Liver (tissue), 9 donors: Measurements from ENCODE around the gene TRA2A. TPM values are rescaled to one million over a fixed set of nuclear protein-coding genes. Genes with fewer than 3 reads are reported as not detected.

Experiments
- DNase-seq: peaks from one replicate; pipeline ENCODE4 v3.0.0-alpha.2; 2017; ENCODE audit warnings: low spot score
- H3K27ac ChIP-seq, 2 donors: one replicate each; pipeline ENCODE4 v1.7.0; 2013; ENCODE audit warnings: inconsistent platforms in 2 of 2, low read length in 2 of 2, control low read depth in 1 of 2, low read depth in 1 of 2, mild to moderate bottlenecking in 1 of 2
- H3K27me3 ChIP-seq, 4 donors: one replicate each; pipeline versions ENCODE4 v1.6.1 to v1.7.0; 2013; ENCODE audit warnings: low read length in 3 of 4, inconsistent platforms in 1 of 4, mild to moderate bottlenecking in 1 of 4, moderate library complexity in 1 of 4; ENCODE audit not compliant: control insufficient read depth in 4 of 4, insufficient read depth in 4 of 4
- H3K36me3 ChIP-seq, 4 donors: one replicate each; pipeline versions ENCODE4 v1.6.1 to v1.7.0; 2013; ENCODE audit warnings: low read length in 3 of 4, mild to moderate bottlenecking in 3 of 4, low read depth in 1 of 4, moderate library complexity in 1 of 4; ENCODE audit not compliant: control insufficient read depth in 4 of 4, insufficient read depth in 3 of 4
- H3K4me1 ChIP-seq, 4 donors: one replicate each; pipeline versions ENCODE4 v1.6.1 to v1.7.0; 2013; ENCODE audit warnings: low read length in 3 of 4, mild to moderate bottlenecking in 3 of 4, moderate library complexity in 1 of 4; ENCODE audit not compliant: control insufficient read depth in 4 of 4, insufficient read depth in 4 of 4
- H3K4me3 ChIP-seq, 3 donors: one replicate each; pipeline versions ENCODE4 v1.6.1 to v1.7.0; 2013; ENCODE audit warnings: low read length in 3 of 3, control low read depth in 1 of 3, low read depth in 1 of 3, mild to moderate bottlenecking in 1 of 3
- H3K9ac ChIP-seq, 2 donors: one replicate each; pipeline ENCODE4 v1.7.0; 2013; ENCODE audit warnings: low read length in 2 of 2, mild to moderate bottlenecking in 2 of 2, moderate library complexity in 2 of 2, control low read depth in 1 of 2, low read depth in 1 of 2
- H3K9me3 ChIP-seq, 4 donors: one replicate each; pipeline versions ENCODE4 v1.6.1 to v1.7.0; 2013; ENCODE audit warnings: low read length in 3 of 4; ENCODE audit not compliant: control insufficient read depth in 4 of 4
- EGR1 ChIP-seq, 2 donors: IDR thresholded peaks; 2 replicates each; pipeline ENCODE4 v1.6.1; 2016 to 2018; ENCODE audit warnings: antibody characterized with exemption in 2 of 2, low read depth in 2 of 2
- FOXA1 ChIP-seq: IDR thresholded peaks from 2 replicates; pipeline ENCODE4 v1.6.1; 2016; ENCODE audit warnings: antibody characterized with exemption
- FOXA2 ChIP-seq: IDR thresholded peaks from 2 replicates; pipeline ENCODE4 v1.6.1; 2016; ENCODE audit warnings: antibody characterized with exemption
- GABPA ChIP-seq, 2 donors: IDR thresholded peaks in 1 of 2; conservative IDR thresholded peaks in 1 of 2; 2 replicates each; pipeline ENCODE4 v1.6.1; 2016; ENCODE audit warnings: antibody characterized with exemption in 2 of 2, mild to moderate bottlenecking in 1 of 2, moderate library complexity in 1 of 2
- HNF4A ChIP-seq, 2 donors: conservative IDR thresholded peaks; 2 replicates each; pipeline ENCODE4 v1.6.1; 2016; ENCODE audit warnings: antibody characterized with exemption in 2 of 2, mild to moderate bottlenecking in 2 of 2
- HNF4G ChIP-seq: IDR thresholded peaks from 2 replicates; pipeline ENCODE4 v1.6.1; 2016; ENCODE audit warnings: antibody characterized with exemption
- JUND ChIP-seq, 2 donors: IDR thresholded peaks; 2 replicates each; pipeline ENCODE4 v1.6.1; 2016; ENCODE audit warnings: antibody characterized with exemption in 2 of 2
- NR2F2 ChIP-seq: IDR thresholded peaks from 2 replicates; pipeline ENCODE4 v1.6.1; 2016; ENCODE audit warnings: antibody characterized with exemption
- RAD21 ChIP-seq, 2 donors: IDR thresholded peaks; 2 replicates each; pipeline ENCODE4 v1.6.1; 2016; ENCODE audit warnings: antibody characterized with exemption in 2 of 2, mild to moderate bottlenecking in 2 of 2
- REST ChIP-seq: IDR thresholded peaks from 2 replicates; pipeline ENCODE4 v1.6.1; 2016; ENCODE audit warnings: antibody characterized with exemption, mild to moderate bottlenecking
- RXRA ChIP-seq, 2 donors: IDR thresholded peaks; 2 replicates each; pipeline ENCODE4 v1.6.1; 2017 to 2018; ENCODE audit warnings: antibody characterized with exemption in 2 of 2, mild to moderate bottlenecking in 1 of 2
- SP1 ChIP-seq: IDR thresholded peaks from 2 replicates; pipeline ENCODE4 v1.6.1; 2018; ENCODE audit warnings: antibody characterized with exemption, mild to moderate bottlenecking
- TAF1 ChIP-seq: conservative IDR thresholded peaks from 2 replicates; pipeline ENCODE4 v1.6.1; 2016; ENCODE audit warnings: antibody characterized with exemption, mild to moderate bottlenecking
- YY1 ChIP-seq: IDR thresholded peaks from 2 replicates; pipeline ENCODE4 v1.6.1; 2016; ENCODE audit warnings: antibody characterized with exemption, mild to moderate bottlenecking
- ZBTB33 ChIP-seq: IDR thresholded peaks from 2 replicates; pipeline ENCODE4 v1.6.1; 2016; ENCODE audit warnings: antibody characterized with exemption
- WGBS: extraction: QIAGEN DNeasy Blood & Tissue Kit; methylation state at CpG from one replicate; pipeline ENCODE4 v1.1.7; 2013; 5-methylcytosine and 5-hydroxymethylcytosine counted together
- polyA plus RNA-seq, 2 donors: library from polyadenylated mRNA; stranded (reverse) in 1 of 2; unstranded in 1 of 2; fragments of 200-250 nt in 1 of 2; fragments of >200 nt in 1 of 2; fragmentation: Nextera tagmentation in 1 of 2; extraction: Ambion mirVana in 1 of 2; gene quantifications; one replicate each; pipeline versions ENCODE4 v1.2.1 to v1.2.3, GENCODE V29; 2013 to 2015
- total RNA-seq, 2 donors: library from RNA; depleted of rRNA; stranded (reverse); fragments of >200 nt; gene quantifications; one replicate each; pipeline ENCODE4 v1.2.3, GENCODE V29; 2014
- TF ChIP-seq, protein P1 (sequence below): fragments of 150-350 bp; IDR thresholded peaks from 2 replicates; pipeline ENCODE4 v1.5.1; 2017; ENCODE audit warnings: improper control_type of control experiment, low read depth, low read length; ENCODE audit not compliant: missing input control
- TF ChIP-seq, protein P2 (sequence below): IDR thresholded peaks from 2 replicates; pipeline ENCODE4 v1.6.1; 2016; ENCODE audit warnings: antibody characterized with exemption
- TF ChIP-seq, protein P3 (sequence below): IDR thresholded peaks from 2 replicates; pipeline ENCODE4 v1.6.1; 2016; ENCODE audit warnings: antibody characterized with exemption
- donor health status: healthy.
- donor health status: healthy.
- donor health status: healthy.
- donor health status: healthy.
- donor health status: healthy.

TRA2A gene
- total and polyA plus RNA-seq, 4 donors: 13.7 to 25.9 (median 21.7) TPM

- DNase-seq: no peak
- WGBS: 6% methylated on average over 18 of the region's 18 CpGs
- TF ChIP-seq FOXA2 (no peak), HNF4A (conservative IDR thresholded peaks at IDR 0.05) (no peak), ZBTB33 (no peak), GABPA (IDR thresholded peaks at IDR 0.05 in 1 of 2, conservative IDR thresholded peaks at IDR 0.05 in 1 of 2) (no peak), RAD21 (IDR thresholded peaks at IDR 0.05) (no peak), REST (no peak), NR2F2 (no peak), JUND (IDR thresholded peaks at IDR 0.05) (no peak), YY1 (no peak), TAF1 (no peak), SP1 (no peak), FOXA1 (no peak), RXRA (IDR thresholded peaks at IDR 0.05) (no peak), HNF4G (no peak), EGR1 (IDR thresholded peaks at IDR 0.05; ENCODE audit: low read depth in 2 of 2) (no peak)
- TF ChIP-seq, protein P1, sequence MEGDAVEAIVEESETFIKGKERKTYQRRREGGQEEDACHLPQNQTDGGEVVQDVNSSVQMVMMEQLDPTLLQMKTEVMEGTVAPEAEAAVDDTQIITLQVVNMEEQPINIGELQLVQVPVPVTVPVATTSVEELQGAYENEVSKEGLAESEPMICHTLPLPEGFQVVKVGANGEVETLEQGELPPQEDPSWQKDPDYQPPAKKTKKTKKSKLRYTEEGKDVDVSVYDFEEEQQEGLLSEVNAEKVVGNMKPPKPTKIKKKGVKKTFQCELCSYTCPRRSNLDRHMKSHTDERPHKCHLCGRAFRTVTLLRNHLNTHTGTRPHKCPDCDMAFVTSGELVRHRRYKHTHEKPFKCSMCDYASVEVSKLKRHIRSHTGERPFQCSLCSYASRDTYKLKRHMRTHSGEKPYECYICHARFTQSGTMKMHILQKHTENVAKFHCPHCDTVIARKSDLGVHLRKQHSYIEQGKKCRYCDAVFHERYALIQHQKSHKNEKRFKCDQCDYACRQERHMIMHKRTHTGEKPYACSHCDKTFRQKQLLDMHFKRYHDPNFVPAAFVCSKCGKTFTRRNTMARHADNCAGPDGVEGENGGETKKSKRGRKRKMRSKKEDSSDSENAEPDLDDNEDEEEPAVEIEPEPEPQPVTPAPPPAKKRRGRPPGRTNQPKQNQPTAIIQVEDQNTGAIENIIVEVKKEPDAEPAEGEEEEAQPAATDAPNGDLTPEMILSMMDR: no peak
- TF ChIP-seq, protein P2, sequence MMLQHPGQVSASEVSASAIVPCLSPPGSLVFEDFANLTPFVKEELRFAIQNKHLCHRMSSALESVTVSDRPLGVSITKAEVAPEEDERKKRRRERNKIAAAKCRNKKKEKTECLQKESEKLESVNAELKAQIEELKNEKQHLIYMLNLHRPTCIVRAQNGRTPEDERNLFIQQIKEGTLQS: no peak
- TF ChIP-seq, protein P3, sequence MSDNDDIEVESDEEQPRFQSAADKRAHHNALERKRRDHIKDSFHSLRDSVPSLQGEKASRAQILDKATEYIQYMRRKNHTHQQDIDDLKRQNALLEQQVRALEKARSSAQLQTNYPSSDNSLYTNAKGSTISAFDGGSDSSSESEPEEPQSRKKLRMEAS: no peak
- Histone ChIP-seq H3K9me3 (peaks cover 0 to 4% (median under 1%) of the 10 kb centered on the region in 4 donors), H3K27me3 (peaks cover 14 to 45% (median 28%) of the 10 kb centered on the region in 4 donors), H3K36me3 (no peaks in the 10 kb centered on the region), H3K9ac (no peak overlapping the region), H3K27ac (no peak overlapping the region), H3K4me1 (peaks cover 17 to 36% (median 34%) of the 10 kb centered on the region in 4 donors), H3K4me3 (peak overlapping the region in 1 of 3 donors; percentile 44)
Measured at GRCh38 chr7:23469961-23470250, 61.9 kb downstream of the TRA2A start.
